Astrocyte (in vitro differentiated cells and primary cell): ENCODE measurements around the gene RAD51B.

ENCODE experiments used
- EZH2 ChIP-seq: IDR thresholded peaks from 2 replicates; pipeline ENCODE4 v1.6.1; 2012; ENCODE audit warnings: mild to moderate bottlenecking, low read length, inconsistent platforms; ENCODE audit not compliant: insufficient read depth
- TF ChIP-seq, protein P1 (sequence below): IDR thresholded peaks from 2 replicates; pipeline ENCODE4 v1.5.1; 2011; ENCODE audit warnings: low read depth, mild to moderate bottlenecking, inconsistent platforms, low read length, moderate library complexity; ENCODE audit not compliant: insufficient read depth

DNA sequence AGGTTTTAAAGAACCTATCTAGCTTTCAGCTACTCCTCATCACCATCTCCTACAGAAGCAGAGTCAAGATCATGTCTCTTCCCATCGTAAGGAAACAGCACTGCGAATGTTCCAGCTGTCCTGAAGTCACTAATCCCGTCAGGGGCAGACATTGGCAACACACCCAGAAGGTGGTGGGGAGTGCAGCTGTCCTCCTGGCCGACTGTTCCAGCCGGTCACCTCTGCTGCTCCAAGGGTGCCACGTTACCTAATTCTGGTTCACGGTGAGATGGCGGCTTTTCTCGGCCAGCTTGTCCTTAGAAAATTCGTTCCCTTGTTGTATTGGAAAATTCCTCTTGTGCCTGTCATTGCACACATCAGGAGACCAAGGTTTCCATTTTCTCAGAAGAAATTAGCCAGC lies 777.1 kb downstream of the RAD51B start:
- TF ChIP-seq, protein P1, sequence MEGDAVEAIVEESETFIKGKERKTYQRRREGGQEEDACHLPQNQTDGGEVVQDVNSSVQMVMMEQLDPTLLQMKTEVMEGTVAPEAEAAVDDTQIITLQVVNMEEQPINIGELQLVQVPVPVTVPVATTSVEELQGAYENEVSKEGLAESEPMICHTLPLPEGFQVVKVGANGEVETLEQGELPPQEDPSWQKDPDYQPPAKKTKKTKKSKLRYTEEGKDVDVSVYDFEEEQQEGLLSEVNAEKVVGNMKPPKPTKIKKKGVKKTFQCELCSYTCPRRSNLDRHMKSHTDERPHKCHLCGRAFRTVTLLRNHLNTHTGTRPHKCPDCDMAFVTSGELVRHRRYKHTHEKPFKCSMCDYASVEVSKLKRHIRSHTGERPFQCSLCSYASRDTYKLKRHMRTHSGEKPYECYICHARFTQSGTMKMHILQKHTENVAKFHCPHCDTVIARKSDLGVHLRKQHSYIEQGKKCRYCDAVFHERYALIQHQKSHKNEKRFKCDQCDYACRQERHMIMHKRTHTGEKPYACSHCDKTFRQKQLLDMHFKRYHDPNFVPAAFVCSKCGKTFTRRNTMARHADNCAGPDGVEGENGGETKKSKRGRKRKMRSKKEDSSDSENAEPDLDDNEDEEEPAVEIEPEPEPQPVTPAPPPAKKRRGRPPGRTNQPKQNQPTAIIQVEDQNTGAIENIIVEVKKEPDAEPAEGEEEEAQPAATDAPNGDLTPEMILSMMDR: no peak
- TF ChIP-seq EZH2: no peak
